Measurements from ENCODE around the gene TSHZ2. TPM values are rescaled to one million over a fixed set of nuclear protein-coding genes. Genes with fewer than 3 reads are reported as not detected.

Gene TSHZ2
- total RNA-seq, 1 donor = 3.6 TPM

DNA sequence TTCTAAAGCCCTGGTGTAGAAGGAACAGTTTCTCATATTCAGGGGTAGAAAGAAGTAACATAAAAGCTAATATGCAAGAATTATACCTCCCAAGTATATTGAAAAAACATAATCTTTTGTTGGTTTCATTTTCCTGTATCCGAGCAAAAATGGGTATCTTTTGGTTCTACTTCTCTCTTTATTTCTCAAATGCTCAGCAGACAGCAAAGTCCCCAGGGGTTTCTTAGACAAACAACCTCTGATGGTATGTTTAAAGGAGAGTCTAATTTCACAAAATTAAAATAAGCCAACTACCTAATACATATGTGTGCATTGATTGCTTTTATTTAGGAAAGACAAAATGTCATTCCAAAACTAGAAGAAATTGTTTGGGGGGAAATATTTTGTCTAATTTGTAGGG is 131.0 kb downstream of the TSHZ2 start:
- H3K79me2 ChIP-seq (ENCODE audit: insufficient read depth, low read length) = no peaks in the 10 kb centered on the region
- DNase-seq (ENCODE audit: insufficient read length, low spot score, missing footprints) = no peak
- no peaks in the 10 kb centered on the region for H3K27me3 ChIP-seq (ENCODE audit: insufficient read depth, low read length)
- TF ChIP-seq, protein P1, sequence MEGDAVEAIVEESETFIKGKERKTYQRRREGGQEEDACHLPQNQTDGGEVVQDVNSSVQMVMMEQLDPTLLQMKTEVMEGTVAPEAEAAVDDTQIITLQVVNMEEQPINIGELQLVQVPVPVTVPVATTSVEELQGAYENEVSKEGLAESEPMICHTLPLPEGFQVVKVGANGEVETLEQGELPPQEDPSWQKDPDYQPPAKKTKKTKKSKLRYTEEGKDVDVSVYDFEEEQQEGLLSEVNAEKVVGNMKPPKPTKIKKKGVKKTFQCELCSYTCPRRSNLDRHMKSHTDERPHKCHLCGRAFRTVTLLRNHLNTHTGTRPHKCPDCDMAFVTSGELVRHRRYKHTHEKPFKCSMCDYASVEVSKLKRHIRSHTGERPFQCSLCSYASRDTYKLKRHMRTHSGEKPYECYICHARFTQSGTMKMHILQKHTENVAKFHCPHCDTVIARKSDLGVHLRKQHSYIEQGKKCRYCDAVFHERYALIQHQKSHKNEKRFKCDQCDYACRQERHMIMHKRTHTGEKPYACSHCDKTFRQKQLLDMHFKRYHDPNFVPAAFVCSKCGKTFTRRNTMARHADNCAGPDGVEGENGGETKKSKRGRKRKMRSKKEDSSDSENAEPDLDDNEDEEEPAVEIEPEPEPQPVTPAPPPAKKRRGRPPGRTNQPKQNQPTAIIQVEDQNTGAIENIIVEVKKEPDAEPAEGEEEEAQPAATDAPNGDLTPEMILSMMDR (IDR thresholded peaks at IDR 0.05; ENCODE audit: extremely low read depth, low read depth, low read length) = no peak
- H3K36me3 ChIP-seq (ENCODE audit: insufficient read depth, low read length) = no peaks in the 10 kb centered on the region
- H4K20me1 ChIP-seq (ENCODE audit: insufficient read depth, low read length) = no peaks in the 10 kb centered on the region
- no peaks in the 10 kb centered on the region for H3K9me3 ChIP-seq (ENCODE audit: low read depth, low read length)
- no peaks in the 10 kb centered on the region for H3K4me1 ChIP-seq (ENCODE audit: insufficient read depth, low read length)
- no peak overlapping the region for H3K4me2 ChIP-seq (ENCODE audit: insufficient read depth, low read length)
- no peak overlapping the region for H2AFZ ChIP-seq (ENCODE audit: low read length)
- no peak overlapping the region for H3K4me3 ChIP-seq (ENCODE audit: insufficient read depth, low read length)
- no peak overlapping the region for H3K27ac ChIP-seq (ENCODE audit: low read depth, low read length)

DNA sequence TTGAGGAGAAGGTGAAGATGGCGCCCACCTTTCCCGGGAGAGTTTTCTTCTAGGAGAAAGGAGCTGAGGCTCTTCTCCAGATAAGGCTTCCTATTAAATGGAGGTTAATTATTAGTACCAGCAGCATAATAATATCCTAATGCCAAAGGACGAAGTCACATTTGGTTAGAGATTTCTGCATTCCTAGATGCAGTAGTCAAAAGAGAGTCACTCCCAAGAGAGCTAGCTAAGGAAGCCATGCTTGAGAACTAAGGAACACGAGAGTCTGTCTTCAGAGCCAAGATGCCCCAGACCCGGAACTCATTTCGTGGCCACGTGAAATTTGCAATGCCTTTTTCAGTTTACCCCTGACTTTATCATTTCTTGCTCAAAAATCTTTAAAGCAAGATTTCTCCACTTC is 132.7 kb downstream of the TSHZ2 start:
- no peak for DNase-seq (ENCODE audit: insufficient read length, low spot score, missing footprints)
- no peak overlapping the region for H2AFZ ChIP-seq (ENCODE audit: low read length)
- H3K27ac ChIP-seq (ENCODE audit: low read depth, low read length) = no peak overlapping the region

DNA sequence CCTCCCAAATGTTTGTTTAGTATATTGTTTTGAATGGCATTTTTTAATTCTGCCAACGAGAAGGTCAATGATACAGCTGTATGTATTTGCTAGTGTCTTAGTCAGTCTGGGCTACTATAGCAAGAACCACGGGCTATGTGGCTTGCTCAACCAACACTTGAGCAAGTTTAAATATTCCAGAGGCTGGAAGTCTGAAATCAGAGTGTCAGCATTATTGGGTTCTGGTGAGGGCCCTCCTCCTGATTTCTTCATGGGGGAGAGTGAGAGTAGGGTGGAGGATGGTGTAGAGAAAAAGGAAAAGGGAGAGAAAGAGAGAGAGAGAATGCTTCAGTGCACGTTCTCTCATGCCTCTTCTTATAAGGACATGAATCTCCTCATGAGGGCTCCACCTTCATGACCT is 144.6 kb downstream of the TSHZ2 start:
- Histone ChIP-seq H4K20me1 (ENCODE audit: insufficient read depth, low read length) (no peaks in the 10 kb centered on the region), H3K4me3 (ENCODE audit: insufficient read depth, low read length) (no peak overlapping the region), H2AFZ (ENCODE audit: low read length) (no peak overlapping the region), H3K79me2 (ENCODE audit: insufficient read depth, low read length) (no peaks in the 10 kb centered on the region), H3K4me2 (ENCODE audit: insufficient read depth, low read length) (no peak overlapping the region), H3K36me3 (ENCODE audit: insufficient read depth, low read length) (no peaks in the 10 kb centered on the region), H3K4me1 (ENCODE audit: insufficient read depth, low read length) (no peaks in the 10 kb centered on the region), H3K27me3 (ENCODE audit: insufficient read depth, low read length) (no peaks in the 10 kb centered on the region), H3K27ac (ENCODE audit: low read depth, low read length) (no peak overlapping the region), H3K9me3 (ENCODE audit: low read depth, low read length) (peaks cover 2% of the 10 kb centered on the region)
- DNase-seq (ENCODE audit: insufficient read length, low spot score, missing footprints) = no peak
- TF ChIP-seq, protein P1 (IDR thresholded peaks at IDR 0.05; ENCODE audit: extremely low read depth, low read depth, low read length) = no peak

More for the DNA sequence above, 132.7 kb downstream of the TSHZ2 start:
- Histone ChIP-seq H3K27me3 (ENCODE audit: insufficient read depth, low read length) (no peaks in the 10 kb centered on the region), H3K9me3 (ENCODE audit: low read depth, low read length) (no peaks in the 10 kb centered on the region), H3K4me1 (ENCODE audit: insufficient read depth, low read length) (no peaks in the 10 kb centered on the region), H3K36me3 (ENCODE audit: insufficient read depth, low read length) (no peaks in the 10 kb centered on the region), H3K4me2 (ENCODE audit: insufficient read depth, low read length) (no peak overlapping the region), H4K20me1 (ENCODE audit: insufficient read depth, low read length) (no peaks in the 10 kb centered on the region), H3K79me2 (ENCODE audit: insufficient read depth, low read length) (no peaks in the 10 kb centered on the region), H3K4me3 (ENCODE audit: insufficient read depth, low read length) (no peak overlapping the region)
- TF ChIP-seq, protein P1 (IDR thresholded peaks at IDR 0.05; ENCODE audit: extremely low read depth, low read depth, low read length) = no peak

DNA sequence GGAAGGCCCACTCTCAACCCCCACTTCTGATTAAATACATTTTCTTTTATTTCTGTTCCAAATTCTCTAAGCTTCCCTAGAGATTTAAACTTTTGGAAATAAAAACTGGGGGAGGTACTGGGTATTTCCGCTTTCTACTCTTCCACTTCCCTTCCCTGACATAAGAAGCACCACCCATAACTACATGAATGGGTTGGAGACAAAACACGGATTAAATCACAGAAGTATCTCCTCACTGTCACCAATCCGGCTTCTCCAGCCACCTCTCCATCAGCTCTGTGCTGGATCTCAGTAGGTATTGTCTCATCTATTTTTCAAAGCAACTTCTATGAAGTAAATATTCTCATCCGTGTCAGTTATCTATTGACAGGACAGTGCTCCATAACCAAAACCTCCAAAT is 150.7 kb downstream of the TSHZ2 start:
- Histone ChIP-seq H3K36me3 (ENCODE audit: insufficient read depth, low read length) (no peaks in the 10 kb centered on the region), H3K79me2 (ENCODE audit: insufficient read depth, low read length) (no peaks in the 10 kb centered on the region), H3K27me3 (ENCODE audit: insufficient read depth, low read length) (no peaks in the 10 kb centered on the region), H3K27ac (ENCODE audit: low read depth, low read length) (no peak overlapping the region), H2AFZ (ENCODE audit: low read length) (no peak overlapping the region), H3K4me1 (ENCODE audit: insufficient read depth, low read length) (no peaks in the 10 kb centered on the region), H4K20me1 (ENCODE audit: insufficient read depth, low read length) (no peaks in the 10 kb centered on the region), H3K4me3 (ENCODE audit: insufficient read depth, low read length) (no peak overlapping the region), H3K4me2 (ENCODE audit: insufficient read depth, low read length) (no peak overlapping the region), H3K9me3 (ENCODE audit: low read depth, low read length) (no peaks in the 10 kb centered on the region)
- no peak for DNase-seq (ENCODE audit: insufficient read length, low spot score, missing footprints)
- TF ChIP-seq, protein P1 (IDR thresholded peaks at IDR 0.05; ENCODE audit: extremely low read depth, low read depth, low read length) = no peak
